NOMO-1 treated with DMSO at 0.1 percent for 48 hours (cell line): Measurements from ENCODE around the gene SPATA6L.
"Not testable (repeated sequence)": the region's sequence is repeated elsewhere in the genome, so short reads cannot be mapped to it uniquely, and the experiment has no call there.

ENCODE experiments used
- DNase-seq: peaks from one replicate; lab custom pipeline; 2025; ENCODE audit not compliant: unreplicated experiment; lab: John Stamatoyannopoulos, UW

Gene SPATA6L

GRCh38 chr9:4677392-4677791, 11.1 kb upstream of the SPATA6L start:
- no peak for DNase-seq

- DNase-seq: no peak
Measured at GRCh38 chr9:4674783-4675182, 8.5 kb upstream of the SPATA6L start.

GRCh38 chr9:4671737-4672136, 5.5 kb upstream of the SPATA6L start:
- no peak for DNase-seq

GRCh38 chr9:4670591-4670990, 4.3 kb upstream of the SPATA6L start:
- no peak for DNase-seq

GRCh38 chr9:4669890-4670289, 3.6 kb upstream of the SPATA6L start:
- no peak for DNase-seq

GRCh38 chr9:4668604-4669003, 2.3 kb upstream of the SPATA6L start:
- DNase-seq: no peak

- no peak for DNase-seq
Measured at GRCh38 chr9:4667681-4668080, 1.4 kb upstream of the SPATA6L start.

- no peak for DNase-seq
Measured at GRCh38 chr9:4665357-4665756, 923 bp downstream of the SPATA6L start.

- DNase-seq: no peak
Measured at GRCh38 chr9:4663956-4664355, 2.3 kb downstream of the SPATA6L start.

- no peak for DNase-seq
Measured at GRCh38 chr9:4662989-4663792, 3.1 kb downstream of the SPATA6L start.

GRCh38 chr9:4662108-4662988, 3.9 kb downstream of the SPATA6L start, which contains the start of gene PLPP6:
PLPP6 (plus strand) TSS chr9:4662294; CDS start chr9:4662376, 82 bp downstream.
- DNase-seq: peak; percentile 36

GRCh38 chr9:4661611-4662010, 4.7 kb downstream of the SPATA6L start:
- no peak for DNase-seq

- DNase-seq: no peak
Measured at GRCh38 chr9:4661165-4661564, 5.1 kb downstream of the SPATA6L start.

- not testable (repeated sequence) for DNase-seq
Measured at GRCh38 chr9:4660665-4661064, 5.6 kb downstream of the SPATA6L start.

GRCh38 chr9:4657426-4658159, 8.7 kb downstream of the SPATA6L start:
- no peak for DNase-seq

- no peak for DNase-seq
Measured at GRCh38 chr9:4656621-4657020, 9.7 kb downstream of the SPATA6L start.

- DNase-seq: not testable (repeated sequence)
Measured at GRCh38 chr9:4656196-4656595, 10.1 kb downstream of the SPATA6L start.

GRCh38 chr9:4654538-4654937, 11.7 kb downstream of the SPATA6L start:
- DNase-seq: no peak

- no peak for DNase-seq
Measured at GRCh38 chr9:4654084-4654483, 12.2 kb downstream of the SPATA6L start.

- DNase-seq: no peak
Measured at GRCh38 chr9:4642351-4642750, 23.9 kb downstream of the SPATA6L start.

GRCh38 chr9:4640027-4640426, 26.3 kb downstream of the SPATA6L start:
- DNase-seq: no peak
